GM12878 (cell line): ENCODE measurements around the gene BCAS4. TPM values are rescaled to one million over a fixed set of nuclear protein-coding genes. Genes with fewer than 3 reads are reported as not detected.

Source experiments
- CUX1 ChIP-seq: IDR thresholded peaks from 2 replicates; pipeline ENCODE4 v1.6.1; 2012; ENCODE audit warnings: improper control_type of control experiment, low read depth, low read length; ENCODE audit not compliant: insufficient replicate concordance
- EGR1 ChIP-seq, 2 experiments: IDR thresholded peaks; 1 replicate in 1 of 2; 2 replicates in 1 of 2; pipeline ENCODE4 v1.6.1; 2011 to 2012; ENCODE audit warnings: low read depth in 2 of 2, low read length in 2 of 2, borderline replicate concordance in 1 of 2, mild to moderate bottlenecking in 1 of 2, moderate library complexity in 1 of 2
- ETV6 ChIP-seq, 2 experiments: fragments of 450-650 bp in 1 of 2; IDR thresholded peaks in 1 of 2; conservative IDR thresholded peaks in 1 of 2; 2 replicates each; pipeline ENCODE4 v1.6.1; 2014; ENCODE audit warnings: antibody characterized with exemption in 1 of 2, borderline replicate concordance in 1 of 2, low read depth in 1 of 2, mild to moderate bottlenecking in 1 of 2, moderate library complexity in 1 of 2
- EZH2 ChIP-seq: IDR thresholded peaks from 2 replicates; pipeline ENCODE4 v1.6.1; 2012; ENCODE audit warnings: low read depth, mild to moderate bottlenecking, control low read depth, inconsistent platforms, low read length, borderline replicate concordance; ENCODE audit not compliant: control insufficient read depth
- IKZF1 ChIP-seq: fragments of 450-650 bp; conservative IDR thresholded peaks from 2 replicates; pipeline ENCODE4 v1.6.1; 2017; ENCODE audit warnings: antibody characterized with exemption, mild to moderate bottlenecking
- IRF4 ChIP-seq: IDR thresholded peaks from 2 replicates; pipeline ENCODE4 v1.6.1; 2011; ENCODE audit warnings: low read depth, low read length
- JUNB ChIP-seq: IDR thresholded peaks from 2 replicates; pipeline ENCODE4 v1.6.1; 2016; ENCODE audit warnings: antibody characterized with exemption, mild to moderate bottlenecking
- KDM1A ChIP-seq: fragments of 200-600 bp; sonication (generic); IDR thresholded peaks from 2 replicates; pipeline ENCODE4 v1.6.1; 2016; ENCODE audit warnings: borderline replicate concordance
- NFIC ChIP-seq: IDR thresholded peaks from 2 replicates; pipeline ENCODE4 v1.6.1; 2012; ENCODE audit warnings: low read depth, mild to moderate bottlenecking, inconsistent platforms, low read length, moderate library complexity
- POLR2A ChIP-seq: IDR thresholded peaks from 2 replicates; pipeline ENCODE4 v1.6.1; 2011; ENCODE audit warnings: low read depth, mild to moderate bottlenecking, low read length
- RCOR1 ChIP-seq: conservative IDR thresholded peaks from 2 replicates; pipeline ENCODE4 v1.6.1; 2012; ENCODE audit warnings: low read depth, low read length, improper control_type of control experiment
- SUZ12 ChIP-seq: fragments of 200-600 bp; sonication (generic); IDR thresholded peaks from one replicate; pipeline ENCODE4 v1.6.1; 2018; ENCODE audit warnings: antibody characterized with exemption, mild to moderate bottlenecking; ENCODE audit not compliant: unreplicated experiment
- TBL1XR1 ChIP-seq: IDR thresholded peaks from 2 replicates; pipeline ENCODE4 v1.6.1; 2012; ENCODE audit warnings: low read depth, low read length, improper control_type of control experiment
- ZNF24 ChIP-seq: fragments of 450-650 bp; IDR thresholded peaks from 2 replicates; pipeline ENCODE4 v1.6.1; 2017; ENCODE audit warnings: antibody characterized with exemption, mild to moderate bottlenecking
- ZNF384 ChIP-seq: IDR thresholded peaks from 2 replicates; pipeline ENCODE4 v1.6.1; 2012; ENCODE audit warnings: low read depth, mild to moderate bottlenecking, low read length, improper control_type of control experiment, borderline replicate concordance
- polyA plus RNA-seq, 11 experiments: library from polyadenylated mRNA; depleted of rRNA in 4 of 11; unstranded in 6 of 11; stranded (reverse) in 5 of 11; fragments of >200 nt; fragmentation: Nextera tagmentation in 4 of 11; fragmentation: Illumina TruSeq in 1 of 11; extraction: Ambion mirVana in 4 of 11; extraction: Trizol in 1 of 11; gene quantifications; 1 replicate in 1 of 11; 2 replicates in 10 of 11; pipeline versions ENCODE4 v1.2.1 to v1.2.3, GENCODE V29; 2011 to 2016; ENCODE audit warnings: inconsistent platforms in 2 of 11, missing spikeins in 2 of 11, low read depth in 1 of 11
- total RNA-seq, 4 experiments: library from RNA; depleted of rRNA in 3 of 4; stranded (reverse); fragments of >200 nt in 3 of 4; fragmentation: Illumina TruSeq in 1 of 4; extraction: Trizol in 1 of 4; gene quantifications; 2 replicates each; pipeline versions ENCODE4 v1.2.1 to v1.2.3, GENCODE V29; 2013 to 2021
- TF ChIP-seq, protein P1 (sequence below): fragments of 150-350 bp; IDR thresholded peaks from 2 replicates; pipeline ENCODE4 v1.6.1; 2016; ENCODE audit warnings: low read depth, low read length
- TF ChIP-seq, protein P2 (sequence below): fragments of 450-650 bp; IDR thresholded peaks from 2 replicates; pipeline ENCODE4 v1.6.1; 2017; ENCODE audit warnings: mild to moderate bottlenecking, low read depth, inconsistent platforms; ENCODE audit not compliant: poor library complexity, severe bottlenecking

BCAS4 gene
- total and polyA plus RNA-seq, 10 of the 15 experiments (the other 5 are each of a cell fraction or from before 2014, with no cell fraction given) = 14.8 to 214 (median 65.3) TPM

DNA sequence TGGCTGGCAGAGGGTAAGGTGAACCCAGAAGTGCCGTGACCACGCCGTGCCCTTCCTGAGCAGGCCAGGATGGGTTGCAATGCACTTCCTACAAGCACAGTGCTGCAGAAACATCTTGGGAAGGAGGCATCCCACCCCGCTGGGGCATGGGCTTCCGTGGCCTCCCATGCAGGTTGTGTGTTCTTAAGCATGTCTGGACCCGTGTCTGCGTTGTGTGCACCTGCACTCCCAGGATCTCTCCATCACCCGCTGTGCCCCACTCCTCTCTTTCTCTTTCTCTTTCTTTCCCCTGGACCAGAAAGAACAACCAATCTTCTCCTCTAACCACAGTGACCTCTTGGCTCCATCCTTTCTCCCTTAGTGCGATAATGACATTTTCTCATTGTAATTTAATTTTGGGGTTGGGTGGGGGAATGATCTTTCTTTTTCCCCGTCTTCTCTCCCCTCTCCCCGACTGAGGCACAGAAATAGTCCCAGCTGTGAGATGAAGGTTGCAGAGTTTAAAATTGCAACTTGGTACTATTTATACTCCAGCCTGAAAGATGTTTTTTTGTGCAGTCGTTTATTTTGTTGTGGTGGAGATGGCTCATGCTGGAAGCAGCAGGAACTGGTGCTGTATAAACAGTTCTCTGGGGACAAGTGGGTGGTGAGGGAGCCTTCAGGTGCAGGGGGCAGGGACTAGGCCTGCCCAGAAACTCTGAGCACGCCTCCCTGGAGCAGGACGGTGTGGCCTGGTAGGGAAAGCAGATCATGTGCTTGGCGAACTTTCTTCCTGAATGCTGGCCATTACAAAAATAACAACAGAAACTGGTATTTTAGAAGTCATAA lies 20.5 kb downstream of the BCAS4 start (continued):
- TF ChIP-seq EZH2 (no peak), CUX1 (peak; percentile 22), TBL1XR1 (0 out of 2 replicates have a peak, but pooled peaks have one; percentile 30), ZNF384 (no peak), IKZF1 (peak; percentile 59), ZNF24 (no peak), POLR2A (no peak), KDM1A (no peak), SUZ12 (no peak), RCOR1 (no peak), JUNB (no peak), IRF4 (no peak), NFIC (peak; percentile 59), ETV6 (conservative IDR thresholded peaks at IDR 0.05 in 1 of 2, IDR thresholded peaks at IDR 0.05 in 1 of 2; ENCODE audit: borderline replicate concordance in 1 of 2, low read depth in 1 of 2) (no peak), EGR1 (IDR thresholded peaks at IDR 0.05; ENCODE audit: borderline replicate concordance in 1 of 2, low read depth in 2 of 2, low read length in 2 of 2) (no peak)
- TF ChIP-seq, protein P1, sequence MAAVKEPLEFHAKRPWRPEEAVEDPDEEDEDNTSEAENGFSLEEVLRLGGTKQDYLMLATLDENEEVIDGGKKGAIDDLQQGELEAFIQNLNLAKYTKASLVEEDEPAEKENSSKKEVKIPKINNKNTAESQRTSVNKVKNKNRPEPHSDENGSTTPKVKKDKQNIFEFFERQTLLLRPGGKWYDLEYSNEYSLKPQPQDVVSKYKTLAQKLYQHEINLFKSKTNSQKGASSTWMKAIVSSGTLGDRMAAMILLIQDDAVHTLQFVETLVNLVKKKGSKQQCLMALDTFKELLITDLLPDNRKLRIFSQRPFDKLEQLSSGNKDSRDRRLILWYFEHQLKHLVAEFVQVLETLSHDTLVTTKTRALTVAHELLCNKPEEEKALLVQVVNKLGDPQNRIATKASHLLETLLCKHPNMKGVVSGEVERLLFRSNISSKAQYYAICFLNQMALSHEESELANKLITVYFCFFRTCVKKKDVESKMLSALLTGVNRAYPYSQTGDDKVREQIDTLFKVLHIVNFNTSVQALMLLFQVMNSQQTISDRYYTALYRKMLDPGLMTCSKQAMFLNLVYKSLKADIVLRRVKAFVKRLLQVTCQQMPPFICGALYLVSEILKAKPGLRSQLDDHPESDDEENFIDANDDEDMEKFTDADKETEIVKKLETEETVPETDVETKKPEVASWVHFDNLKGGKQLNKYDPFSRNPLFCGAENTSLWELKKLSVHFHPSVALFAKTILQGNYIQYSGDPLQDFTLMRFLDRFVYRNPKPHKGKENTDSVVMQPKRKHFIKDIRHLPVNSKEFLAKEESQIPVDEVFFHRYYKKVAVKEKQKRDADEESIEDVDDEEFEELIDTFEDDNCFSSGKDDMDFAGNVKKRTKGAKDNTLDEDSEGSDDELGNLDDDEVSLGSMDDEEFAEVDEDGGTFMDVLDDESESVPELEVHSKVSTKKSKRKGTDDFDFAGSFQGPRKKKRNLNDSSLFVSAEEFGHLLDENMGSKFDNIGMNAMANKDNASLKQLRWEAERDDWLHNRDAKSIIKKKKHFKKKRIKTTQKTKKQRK = no peak
- TF ChIP-seq, protein P2, sequence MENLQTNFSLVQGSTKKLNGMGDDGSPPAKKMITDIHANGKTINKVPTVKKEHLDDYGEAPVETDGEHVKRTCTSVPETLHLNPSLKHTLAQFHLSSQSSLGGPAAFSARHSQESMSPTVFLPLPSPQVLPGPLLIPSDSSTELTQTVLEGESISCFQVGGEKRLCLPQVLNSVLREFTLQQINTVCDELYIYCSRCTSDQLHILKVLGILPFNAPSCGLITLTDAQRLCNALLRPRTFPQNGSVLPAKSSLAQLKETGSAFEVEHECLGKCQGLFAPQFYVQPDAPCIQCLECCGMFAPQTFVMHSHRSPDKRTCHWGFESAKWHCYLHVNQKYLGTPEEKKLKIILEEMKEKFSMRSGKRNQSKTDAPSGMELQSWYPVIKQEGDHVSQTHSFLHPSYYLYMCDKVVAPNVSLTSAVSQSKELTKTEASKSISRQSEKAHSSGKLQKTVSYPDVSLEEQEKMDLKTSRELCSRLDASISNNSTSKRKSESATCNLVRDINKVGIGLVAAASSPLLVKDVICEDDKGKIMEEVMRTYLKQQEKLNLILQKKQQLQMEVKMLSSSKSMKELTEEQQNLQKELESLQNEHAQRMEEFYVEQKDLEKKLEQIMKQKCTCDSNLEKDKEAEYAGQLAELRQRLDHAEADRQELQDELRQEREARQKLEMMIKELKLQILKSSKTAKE = no peak
